T-helper 17 cell (primary cell): Measurements from ENCODE around the gene MYMK. TPM values are rescaled to one million over a fixed set of nuclear protein-coding genes. Genes with fewer than 3 reads are reported as not detected.
"Not testable (repeated sequence)": the region's sequence is repeated elsewhere in the genome, so short reads cannot be mapped to it uniquely, and the experiment has no call there.

ENCODE experiments used
- ATAC-seq: fragments of 150-1000 bp; cut with Tn5 transposase; 2 replicates; pipeline ENCODE4 v1.10.0; 2021; ENCODE audit warnings: mild to moderate bottlenecking, moderate library complexity
- DNase-seq, 3 donors: peaks; one replicate each; pipeline versions ENCODE4 v3.0.0 to v3.0.0-alpha.2; 2020 to 2021
- H3K9me3 ChIP-seq: one replicate; pipeline ENCODE4 v1.7.0; 2013; ENCODE audit warnings: low read length, mild to moderate bottlenecking; ENCODE audit not compliant: control insufficient read depth, poor library complexity, severe bottlenecking
- H3K27ac Mint-ChIP-seq: one replicate; pipeline ENCODE4 v1.8.0; 2022; ENCODE audit warnings: mild to moderate bottlenecking, moderate library complexity, mixed read lengths
- H3K27me3 Mint-ChIP-seq: one replicate; pipeline ENCODE4 v1.8.0; 2022; ENCODE audit warnings: mixed read lengths
- H3K36me3 Mint-ChIP-seq: one replicate; pipeline ENCODE4 v1.8.0; 2022; ENCODE audit warnings: low read depth, mixed read lengths
- H3K4me1 Mint-ChIP-seq: one replicate; pipeline ENCODE4 v1.8.0; 2022; ENCODE audit warnings: mild to moderate bottlenecking, mixed read lengths
- H3K4me3 Mint-ChIP-seq: one replicate; pipeline ENCODE4 v1.8.0; 2022; ENCODE audit warnings: mild to moderate bottlenecking, moderate library complexity, mixed read lengths
- total RNA-seq, 4 donors: library from RNA in 2 of 4; stranded (reverse) in 2 of 4; gene quantifications; one replicate each; pipeline ENCODE4 v1.2.3 and lab custom pipeline; 2022 to 2026

Gene MYMK
- total RNA-seq, 2 donors from 2014 or later, result not detected

- Mint-ChIP-seq H3K27ac (peak overlapping the region; percentile 6), H3K27me3 (peaks cover 11% of the 10 kb centered on the region)
- H3K4me3 Mint-ChIP-seq, ATAC-seq, DNase-seq, H3K4me1 Mint-ChIP-seq, H3K36me3 Mint-ChIP-seq, H3K9me3 ChIP-seq: not testable (repeated sequence)
These were observed 39.1 kb upstream of the MYMK start for GRCh38 chr9:133563814-133564213.

DNA sequence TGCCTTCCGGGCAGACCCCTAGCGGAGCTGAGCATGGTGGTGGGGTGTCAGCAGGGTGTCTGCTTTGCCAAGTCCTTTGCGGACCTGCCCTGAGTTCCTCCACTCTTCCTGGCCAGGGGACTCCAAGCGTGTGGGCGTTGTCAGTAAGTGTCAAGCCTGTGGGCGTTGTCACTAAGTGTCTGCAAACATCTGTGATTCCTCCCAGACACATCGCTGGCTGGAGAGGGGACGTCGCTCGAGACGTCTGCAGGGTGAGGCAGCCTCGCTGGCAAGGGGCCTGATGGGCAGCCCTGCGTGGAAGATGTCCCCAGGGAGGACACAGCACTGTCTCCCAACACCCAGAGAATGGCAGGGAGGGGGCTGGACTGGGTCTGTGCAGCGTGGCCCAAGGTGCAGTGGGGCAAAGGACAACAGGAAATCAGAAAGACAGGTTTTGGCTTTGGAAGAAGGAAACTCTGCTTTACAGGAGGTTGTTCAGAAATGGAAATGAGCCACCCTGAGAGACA is 38.6 kb upstream of the MYMK start:
- peak overlapping the region; percentile 6 for H3K27ac Mint-ChIP-seq
- no peak overlapping the region for H3K4me3 Mint-ChIP-seq

GRCh38 chr9:133562611-133563290 is 38.0 kb upstream of the MYMK start:
- DNase-seq (no peak), ATAC-seq (no peak)
- Mint-ChIP-seq H3K27me3 (peaks cover 19% of the 10 kb centered on the region), H3K36me3 (no peaks in the 10 kb centered on the region), H3K4me3 (no peak overlapping the region), H3K4me1 (peaks cover 6% of the 10 kb centered on the region), H3K27ac (peak overlapping the region; percentile 6)
- H3K9me3 ChIP-seq, result no peaks in the 10 kb centered on the region

More for the DNA sequence above, 38.6 kb upstream of the MYMK start:
- ATAC-seq (no peak), DNase-seq (no peak)
- peaks cover 6% of the 10 kb centered on the region for H3K4me1 Mint-ChIP-seq
- peaks cover 14% of the 10 kb centered on the region for H3K27me3 Mint-ChIP-seq
- H3K9me3 ChIP-seq, result no peaks in the 10 kb centered on the region
- H3K36me3 Mint-ChIP-seq, result no peaks in the 10 kb centered on the region

DNA sequence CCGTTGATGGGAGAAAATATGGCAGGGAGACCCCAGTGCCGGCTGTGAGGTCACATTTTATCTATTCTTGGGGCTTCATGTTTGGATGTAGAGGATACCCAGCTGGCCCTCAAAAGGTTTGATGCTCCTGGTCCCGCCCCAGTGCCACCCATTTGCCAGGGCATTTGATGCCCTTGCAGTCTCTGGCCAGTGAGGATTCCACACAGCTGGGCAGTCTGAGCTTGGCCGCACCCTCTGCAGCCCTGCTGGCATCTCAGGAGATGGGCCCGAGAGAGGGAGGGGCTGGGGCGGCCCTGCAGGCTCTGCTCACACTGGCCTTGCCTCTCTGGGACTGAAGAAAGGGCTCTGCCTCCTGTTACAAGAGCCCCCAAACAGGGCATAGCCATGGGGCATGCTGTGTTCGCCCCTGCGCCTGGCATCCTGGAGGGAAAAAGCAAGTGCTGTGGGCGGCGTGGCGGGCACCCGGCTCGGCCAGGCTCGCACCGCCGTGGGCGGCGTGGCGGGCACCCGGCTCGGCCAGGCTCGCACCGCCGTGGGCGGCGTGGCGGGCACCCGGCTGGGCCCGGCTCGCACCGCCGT is 37.3 kb upstream of the MYMK start:
- DNase-seq, result no peak
- Mint-ChIP-seq H3K4me3 (no peak overlapping the region), H3K36me3 (no peaks in the 10 kb centered on the region), H3K27me3 (peaks cover 21% of the 10 kb centered on the region), H3K27ac (no peak overlapping the region), H3K4me1 (peaks cover 6% of the 10 kb centered on the region)
- no peak for ATAC-seq
- no peaks in the 10 kb centered on the region for H3K9me3 ChIP-seq

DNA sequence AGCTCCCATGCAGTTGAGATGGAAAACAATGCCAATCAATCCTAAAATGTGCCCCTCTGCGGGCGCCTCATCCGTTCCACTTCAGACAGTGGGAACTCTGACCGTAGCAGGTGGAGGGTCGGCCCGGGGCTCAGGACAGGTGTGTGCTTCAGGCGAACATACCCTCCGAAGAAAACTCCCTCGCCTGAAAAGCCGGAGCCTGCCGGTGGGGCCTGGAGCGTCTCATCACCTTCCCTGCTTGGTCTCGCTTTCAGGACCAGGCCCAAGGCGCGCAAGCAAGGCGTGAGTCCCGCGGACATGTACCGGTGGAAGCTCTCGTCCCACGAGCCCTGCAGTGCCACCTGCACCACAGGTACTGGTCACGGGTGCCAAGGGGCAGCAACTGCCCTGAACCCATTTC is 36.2 kb upstream of the MYMK start:
- DNase-seq (no peak), ATAC-seq (no peak)
- no peak overlapping the region for H3K27ac Mint-ChIP-seq
- H3K4me1 Mint-ChIP-seq, result peaks cover 6% of the 10 kb centered on the region
- peaks cover 25% of the 10 kb centered on the region for H3K27me3 Mint-ChIP-seq
- H3K36me3 Mint-ChIP-seq, result no peaks in the 10 kb centered on the region
- no peaks in the 10 kb centered on the region for H3K9me3 ChIP-seq
- H3K4me3 Mint-ChIP-seq, result no peak overlapping the region

DNA sequence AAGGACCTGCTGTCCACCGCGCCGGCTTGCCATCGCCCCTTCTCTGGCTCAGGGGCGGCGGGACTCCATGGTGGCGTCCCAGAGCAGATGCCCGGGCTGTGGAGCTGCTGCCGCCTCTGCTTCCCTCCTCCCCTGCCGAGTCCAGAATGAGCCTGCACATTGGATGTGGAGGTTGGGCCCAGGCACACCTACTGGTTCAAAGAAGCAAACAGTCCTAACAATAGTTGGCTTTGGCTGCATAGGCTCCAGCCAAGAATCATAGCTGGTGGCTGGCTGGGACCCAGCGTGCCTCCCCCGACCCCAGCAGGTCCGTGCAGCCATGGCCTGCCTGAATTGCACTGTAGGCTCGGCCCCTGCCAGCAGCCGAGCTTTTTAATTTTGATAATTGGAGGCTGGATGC is 35.6 kb upstream of the MYMK start:
- ATAC-seq (no peak), DNase-seq (no peak)
- peaks cover 31% of the 10 kb centered on the region for H3K27me3 Mint-ChIP-seq
- no peaks in the 10 kb centered on the region for H3K9me3 ChIP-seq
- no peak overlapping the region for H3K27ac Mint-ChIP-seq
- no peaks in the 10 kb centered on the region for H3K36me3 Mint-ChIP-seq
- peaks cover 6% of the 10 kb centered on the region for H3K4me1 Mint-ChIP-seq
- no peak overlapping the region for H3K4me3 Mint-ChIP-seq

DNA sequence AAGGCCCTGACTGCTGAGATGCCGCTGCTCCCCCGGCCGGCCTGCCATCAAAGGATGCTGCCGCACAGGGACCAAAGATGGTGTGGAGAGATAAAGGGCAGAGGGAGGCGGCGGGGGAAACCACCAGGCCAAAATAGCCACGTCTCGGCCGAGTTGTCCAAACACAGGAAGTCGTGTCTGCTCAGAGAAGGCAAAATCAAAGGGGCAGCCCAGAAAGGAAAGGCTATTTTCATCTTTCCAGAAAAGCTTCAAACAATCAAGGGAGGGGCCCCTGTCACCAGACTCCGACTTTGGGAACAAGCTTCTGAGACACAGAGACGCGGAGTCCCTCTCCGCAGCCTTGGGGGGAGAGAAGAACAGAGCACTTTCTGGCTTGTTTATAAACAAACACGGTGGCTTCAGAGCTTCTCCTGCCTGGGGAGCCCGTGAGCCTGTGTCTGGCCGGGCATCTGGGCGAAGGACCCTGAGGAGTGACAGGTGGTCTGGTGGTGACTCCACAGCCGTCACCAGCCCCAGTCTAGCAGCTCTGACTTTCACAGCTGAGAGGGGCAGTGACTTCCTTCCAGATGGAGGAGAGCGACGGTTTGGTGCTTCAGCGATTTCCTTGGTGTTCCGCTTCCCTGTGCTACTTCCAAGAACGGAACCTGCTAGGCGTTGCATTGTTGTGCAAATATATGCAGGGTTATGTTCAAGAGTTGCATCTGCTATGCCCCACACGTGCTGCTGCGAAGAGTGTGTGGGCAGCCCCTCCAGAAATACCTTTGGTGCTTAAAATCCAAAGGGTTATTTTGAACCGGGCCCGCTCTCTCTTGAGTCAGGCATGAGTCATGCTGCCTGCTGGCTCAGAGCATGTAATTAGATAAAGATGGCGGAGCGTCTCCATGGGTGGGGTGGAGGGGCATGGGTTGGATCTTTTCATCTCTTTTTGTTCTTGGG is 33.7 kb upstream of the MYMK start:
- Mint-ChIP-seq H3K27ac (peak overlapping the region; percentile 8), H3K36me3 (no peaks in the 10 kb centered on the region)
- no peak for DNase-seq

GRCh38 chr9:133557581-133557980 is 32.8 kb upstream of the MYMK start:
- no peak overlapping the region for H3K27ac Mint-ChIP-seq
- peaks cover 35% of the 10 kb centered on the region for H3K27me3 Mint-ChIP-seq
- ATAC-seq (no peak), DNase-seq (no peak)
- H3K4me3 Mint-ChIP-seq, result no peak overlapping the region
- peaks cover 2% of the 10 kb centered on the region for H3K4me1 Mint-ChIP-seq
- no peaks in the 10 kb centered on the region for H3K9me3 ChIP-seq
- H3K36me3 Mint-ChIP-seq, result no peaks in the 10 kb centered on the region

More for the DNA sequence above, 33.7 kb upstream of the MYMK start:
- H3K9me3 ChIP-seq, result no peaks in the 10 kb centered on the region
- Mint-ChIP-seq H3K27me3 (peaks cover 32% of the 10 kb centered on the region), H3K4me3 (no peak overlapping the region), H3K4me1 (peaks cover 4% of the 10 kb centered on the region)
- no peak for ATAC-seq

DNA sequence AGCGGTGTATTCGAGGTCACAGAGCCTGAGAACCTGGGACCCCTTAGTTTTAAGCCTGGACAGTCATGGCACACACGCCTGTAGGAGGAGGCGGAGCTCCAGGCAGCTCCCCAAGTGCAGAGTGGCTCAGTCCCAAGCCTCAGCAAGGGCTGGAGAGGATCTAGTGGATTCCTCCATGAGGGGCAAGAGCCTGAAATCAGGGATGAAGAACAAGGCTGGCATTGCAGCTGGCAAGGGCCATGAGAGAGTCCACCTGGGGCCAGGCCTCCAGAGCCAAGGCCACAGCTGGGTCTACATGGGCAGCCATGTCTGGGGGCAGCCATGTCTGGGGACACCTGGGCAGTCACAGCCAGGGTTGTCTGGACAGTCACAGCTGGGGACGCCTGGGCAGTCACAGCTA is 31.6 kb upstream of the MYMK start:
- ATAC-seq (no peak), DNase-seq (no peak)
- no peaks in the 10 kb centered on the region for H3K9me3 ChIP-seq
- no peaks in the 10 kb centered on the region for H3K36me3 Mint-ChIP-seq
- no peak overlapping the region for H3K27ac Mint-ChIP-seq
- H3K27me3 Mint-ChIP-seq, result peaks cover 40% of the 10 kb centered on the region
- no peak overlapping the region for H3K4me3 Mint-ChIP-seq
- H3K4me1 Mint-ChIP-seq, result peaks cover 2% of the 10 kb centered on the region

- peaks cover 2% of the 10 kb centered on the region for H3K4me1 Mint-ChIP-seq
- H3K36me3 Mint-ChIP-seq, result no peaks in the 10 kb centered on the region
- peaks cover 46% of the 10 kb centered on the region for H3K27me3 Mint-ChIP-seq
- DNase-seq (no peak), ATAC-seq (no peak)
- H3K9me3 ChIP-seq, result no peaks in the 10 kb centered on the region
- no peak overlapping the region for H3K4me3 Mint-ChIP-seq
- H3K27ac Mint-ChIP-seq, result no peak overlapping the region
These were observed 30.0 kb upstream of the MYMK start for GRCh38 chr9:133554729-133555128.

- Mint-ChIP-seq H3K27ac (no peak overlapping the region), H3K36me3 (no peaks in the 10 kb centered on the region), H3K4me1 (peaks cover 2% of the 10 kb centered on the region), H3K4me3 (no peak overlapping the region), H3K27me3 (peaks cover 46% of the 10 kb centered on the region)
- DNase-seq (no peak), ATAC-seq (no peak)
- no peaks in the 10 kb centered on the region for H3K9me3 ChIP-seq
These were observed 29.4 kb upstream of the MYMK start for GRCh38 chr9:133553973-133554713.

- Mint-ChIP-seq H3K36me3 (no peaks in the 10 kb centered on the region), H3K4me3 (no peak overlapping the region), H3K27me3 (peaks cover 37% of the 10 kb centered on the region), H3K27ac (no peak overlapping the region), H3K4me1 (no peaks in the 10 kb centered on the region)
- H3K9me3 ChIP-seq, result no peaks in the 10 kb centered on the region
- no peak for DNase-seq
- ATAC-seq, result no peak
These were observed 28.4 kb upstream of the MYMK start for GRCh38 chr9:133553123-133553522.

DNA sequence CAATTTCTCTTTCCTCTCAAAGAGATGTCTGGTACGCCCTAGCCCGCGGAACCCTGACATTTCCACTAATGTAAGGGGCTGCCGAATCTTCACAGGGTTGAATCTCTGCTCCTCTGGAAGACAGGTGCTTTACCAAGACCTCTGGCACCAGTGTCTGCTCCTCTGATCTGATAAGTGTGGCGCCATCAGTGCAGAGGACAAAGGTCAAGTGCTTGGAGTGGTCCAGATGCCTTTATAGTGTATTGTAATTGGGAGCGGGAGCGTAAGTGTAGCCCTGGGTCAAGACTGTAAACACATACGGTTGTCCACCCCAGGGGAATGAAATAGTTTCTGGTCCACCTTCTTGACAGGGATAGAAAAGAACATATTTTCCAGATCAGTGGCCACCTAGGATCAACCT is 27.5 kb upstream of the MYMK start:
- H3K27me3 Mint-ChIP-seq, result peaks cover 36% of the 10 kb centered on the region
- no peaks in the 10 kb centered on the region for H3K4me1 Mint-ChIP-seq
- H3K9me3 ChIP-seq, result no peaks in the 10 kb centered on the region
- H3K4me3 Mint-ChIP-seq, result no peak overlapping the region
- H3K36me3 Mint-ChIP-seq, result no peaks in the 10 kb centered on the region
- no peak for ATAC-seq
- H3K27ac Mint-ChIP-seq, result no peak overlapping the region
- DNase-seq, result no peak
